WTC11 (cell line): ENCODE results near the gene TCAIM. TPM values are rescaled to one million over a fixed set of nuclear protein-coding genes. Genes with fewer than 3 reads are reported as not detected.
A peak's percentile ranks its signal among the peaks of the same experiment; 100 is the strongest.

Experiments used
- FOXK1 ChIP-seq: sonication (generic); formaldehyde crosslinking; IDR thresholded peaks from 2 replicates; pipeline ENCODE4 v1.8.0; 2022; ENCODE audit warnings: mild to moderate bottlenecking, moderate library complexity, missing genetic modification reagents
- GRHL2 ChIP-seq: fragments of 250-450 bp; sonication (Bioruptor Pico); IDR thresholded peaks from 2 replicates; pipeline ENCODE4 v1.8.0; 2022; ENCODE audit warnings: mild to moderate bottlenecking, moderate library complexity; ENCODE audit not compliant: insufficient replicate concordance, severe bottlenecking
- MXD4 ChIP-seq: fragments of 250-450 bp; sonication (Bioruptor Pico); IDR thresholded peaks from 2 replicates; pipeline ENCODE4 v1.8.0; 2021; ENCODE audit warnings: mild to moderate bottlenecking, moderate library complexity, borderline replicate concordance
- NFYB ChIP-seq: sonication (generic); formaldehyde crosslinking; conservative IDR thresholded peaks from 2 replicates; pipeline ENCODE4 v1.8.0; 2022; ENCODE audit warnings: low read depth, missing genetic modification reagents
- TEAD1 ChIP-seq: sonication (generic); formaldehyde crosslinking; IDR thresholded peaks from 2 replicates; pipeline ENCODE4 v1.8.0; 2022; ENCODE audit warnings: mild to moderate bottlenecking, missing genetic modification reagents
- ZNF121 ChIP-seq: sonication (generic); formaldehyde crosslinking; IDR thresholded peaks from 2 replicates; pipeline ENCODE4 v1.8.0; 2023; ENCODE audit warnings: missing genetic modification reagents
- total RNA-seq: library from RNA; stranded (reverse); gene quantifications from 3 replicates; pipeline ENCODE4 v1.2.3, GENCODE V29; 2021
- TF ChIP-seq, protein P1 (sequence below): sonication (generic); formaldehyde crosslinking; IDR thresholded peaks from 2 replicates; pipeline ENCODE4 v1.8.1; 2022; ENCODE audit warnings: low read depth, missing genetic modification reagents, borderline replicate concordance
- TF ChIP-seq, protein P2 (sequence below): sonication (generic); formaldehyde crosslinking; conservative IDR thresholded peaks from 2 replicates; pipeline ENCODE4 v1.8.1; 2022; ENCODE audit warnings: mild to moderate bottlenecking, missing genetic modification reagents
- TF ChIP-seq, protein P3 (sequence below): fragments of 250-450 bp; sonication (Bioruptor Pico); IDR thresholded peaks from 2 replicates; pipeline ENCODE4 v2.1.2; 2022; ENCODE audit warnings: mild to moderate bottlenecking, moderate library complexity
- TF ChIP-seq, protein P4 (sequence below): sonication (generic); formaldehyde crosslinking; IDR thresholded peaks from 2 replicates; pipeline ENCODE4 v1.8.1; 2022; ENCODE audit warnings: mild to moderate bottlenecking, missing genetic modification reagents, moderate library complexity, borderline replicate concordance
- TF ChIP-seq, protein P5 (sequence below): sonication (generic); formaldehyde crosslinking; conservative IDR thresholded peaks from 2 replicates; pipeline ENCODE4 v1.8.1; 2023; ENCODE audit warnings: mild to moderate bottlenecking, low read depth, missing genetic modification reagents, moderate library complexity
- TF ChIP-seq, protein P6 (sequence below): sonication (generic); formaldehyde crosslinking; IDR thresholded peaks from 2 replicates; pipeline ENCODE4 v1.8.1; 2023; ENCODE audit warnings: mild to moderate bottlenecking, missing genetic modification reagents, borderline replicate concordance
- TF ChIP-seq, protein P7 (sequence below): sonication (generic); formaldehyde crosslinking; IDR thresholded peaks from 2 replicates; pipeline ENCODE4 v1.8.0; 2023; ENCODE audit warnings: mild to moderate bottlenecking, missing genetic modification reagents
- TF ChIP-seq, protein P8 (sequence below): sonication (generic); formaldehyde crosslinking; IDR thresholded peaks from 2 replicates; pipeline ENCODE4 v1.8.1; 2023; ENCODE audit warnings: mild to moderate bottlenecking, missing genetic modification reagents, moderate library complexity
- TF ChIP-seq, protein P9 (sequence below): fragments of 250-450 bp; sonication (Bioruptor Pico); conservative IDR thresholded peaks from 2 replicates; pipeline ENCODE4 v1.9.0; 2021; ENCODE audit warnings: mild to moderate bottlenecking
- TF ChIP-seq, protein P10 (sequence below): sonication (generic); formaldehyde crosslinking; IDR thresholded peaks from 2 replicates; pipeline ENCODE4 v1.8.0; 2022; ENCODE audit warnings: mild to moderate bottlenecking, missing genetic modification reagents
- TF ChIP-seq, protein P11 (sequence below): sonication (generic); formaldehyde crosslinking; IDR thresholded peaks from 2 replicates; pipeline ENCODE4 v1.8.1; 2023; ENCODE audit warnings: mild to moderate bottlenecking, missing genetic modification reagents, moderate library complexity

The TCAIM gene
- total RNA-seq, 1 experiment from 2014 or later = 18.9 TPM

DNA sequence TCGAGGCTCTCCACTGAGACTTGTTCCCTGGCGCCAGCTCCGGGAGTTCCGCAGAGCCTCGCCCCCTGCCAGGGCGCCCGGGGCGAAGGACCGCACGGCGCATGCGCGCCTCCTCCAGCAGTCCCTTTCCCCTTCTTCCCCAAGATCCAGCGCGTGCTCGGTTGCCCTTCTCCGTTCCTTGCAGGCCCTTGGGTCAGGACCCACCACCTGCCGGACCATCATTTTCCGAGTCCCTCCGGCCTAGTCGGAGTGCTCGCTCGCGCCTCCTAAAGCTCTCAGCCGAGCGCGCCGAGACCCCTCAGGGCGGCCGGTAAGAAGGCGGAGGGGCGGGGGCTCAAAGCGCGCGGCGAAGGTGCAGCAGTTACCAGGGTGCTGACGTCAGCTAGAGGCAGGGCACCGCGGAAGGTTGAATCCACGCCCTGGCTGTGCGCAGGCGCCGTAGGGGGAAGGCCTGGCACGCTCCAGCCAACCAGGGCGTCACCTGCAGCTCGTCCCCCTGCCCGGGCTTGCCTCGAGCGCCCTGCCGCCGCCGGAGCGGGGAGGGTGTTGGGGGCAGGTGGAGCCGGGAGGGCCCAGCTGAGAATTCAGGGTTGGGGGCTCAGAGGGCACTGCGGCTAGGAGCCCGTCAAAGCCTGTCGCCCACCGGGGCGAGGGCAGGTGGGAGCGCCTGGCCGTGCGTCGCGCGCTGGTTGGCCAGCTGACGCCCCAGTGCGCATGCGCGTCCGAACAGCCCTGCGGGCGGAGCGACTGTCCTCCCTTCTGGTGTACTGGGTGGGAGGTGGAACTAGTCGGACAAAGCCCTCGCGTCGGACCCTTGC lies at the start of gene TCAIM (continued):
- TF ChIP-seq, protein P1, sequence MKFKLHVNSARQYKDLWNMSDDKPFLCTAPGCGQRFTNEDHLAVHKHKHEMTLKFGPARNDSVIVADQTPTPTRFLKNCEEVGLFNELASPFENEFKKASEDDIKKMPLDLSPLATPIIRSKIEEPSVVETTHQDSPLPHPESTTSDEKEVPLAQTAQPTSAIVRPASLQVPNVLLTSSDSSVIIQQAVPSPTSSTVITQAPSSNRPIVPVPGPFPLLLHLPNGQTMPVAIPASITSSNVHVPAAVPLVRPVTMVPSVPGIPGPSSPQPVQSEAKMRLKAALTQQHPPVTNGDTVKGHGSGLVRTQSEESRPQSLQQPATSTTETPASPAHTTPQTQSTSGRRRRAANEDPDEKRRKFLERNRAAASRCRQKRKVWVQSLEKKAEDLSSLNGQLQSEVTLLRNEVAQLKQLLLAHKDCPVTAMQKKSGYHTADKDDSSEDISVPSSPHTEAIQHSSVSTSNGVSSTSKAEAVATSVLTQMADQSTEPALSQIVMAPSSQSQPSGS (CRISPR knock-in tag) = no peak
- TF ChIP-seq, protein P2, sequence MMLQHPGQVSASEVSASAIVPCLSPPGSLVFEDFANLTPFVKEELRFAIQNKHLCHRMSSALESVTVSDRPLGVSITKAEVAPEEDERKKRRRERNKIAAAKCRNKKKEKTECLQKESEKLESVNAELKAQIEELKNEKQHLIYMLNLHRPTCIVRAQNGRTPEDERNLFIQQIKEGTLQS (CRISPR knock-in tag) = no peak
- TF ChIP-seq, protein P3, sequence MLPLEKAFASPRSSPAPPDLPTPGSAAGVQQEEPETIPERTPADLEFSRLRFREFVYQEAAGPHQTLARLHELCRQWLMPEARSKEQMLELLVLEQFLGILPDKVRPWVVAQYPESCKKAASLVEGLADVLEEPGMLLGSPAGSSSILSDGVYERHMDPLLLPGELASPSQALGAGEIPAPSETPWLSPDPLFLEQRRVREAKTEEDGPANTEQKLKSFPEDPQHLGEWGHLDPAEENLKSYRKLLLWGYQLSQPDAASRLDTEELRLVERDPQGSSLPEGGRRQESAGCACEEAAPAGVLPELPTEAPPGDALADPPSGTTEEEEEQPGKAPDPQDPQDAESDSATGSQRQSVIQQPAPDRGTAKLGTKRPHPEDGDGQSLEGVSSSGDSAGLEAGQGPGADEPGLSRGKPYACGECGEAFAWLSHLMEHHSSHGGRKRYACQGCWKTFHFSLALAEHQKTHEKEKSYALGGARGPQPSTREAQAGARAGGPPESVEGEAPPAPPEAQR (CRISPR knock-in tag) = no peak
- TF ChIP-seq, protein P4, sequence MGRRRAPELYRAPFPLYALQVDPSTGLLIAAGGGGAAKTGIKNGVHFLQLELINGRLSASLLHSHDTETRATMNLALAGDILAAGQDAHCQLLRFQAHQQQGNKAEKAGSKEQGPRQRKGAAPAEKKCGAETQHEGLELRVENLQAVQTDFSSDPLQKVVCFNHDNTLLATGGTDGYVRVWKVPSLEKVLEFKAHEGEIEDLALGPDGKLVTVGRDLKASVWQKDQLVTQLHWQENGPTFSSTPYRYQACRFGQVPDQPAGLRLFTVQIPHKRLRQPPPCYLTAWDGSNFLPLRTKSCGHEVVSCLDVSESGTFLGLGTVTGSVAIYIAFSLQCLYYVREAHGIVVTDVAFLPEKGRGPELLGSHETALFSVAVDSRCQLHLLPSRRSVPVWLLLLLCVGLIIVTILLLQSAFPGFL (CRISPR knock-in tag) = peak; percentile 94
- TF ChIP-seq, protein P5, sequence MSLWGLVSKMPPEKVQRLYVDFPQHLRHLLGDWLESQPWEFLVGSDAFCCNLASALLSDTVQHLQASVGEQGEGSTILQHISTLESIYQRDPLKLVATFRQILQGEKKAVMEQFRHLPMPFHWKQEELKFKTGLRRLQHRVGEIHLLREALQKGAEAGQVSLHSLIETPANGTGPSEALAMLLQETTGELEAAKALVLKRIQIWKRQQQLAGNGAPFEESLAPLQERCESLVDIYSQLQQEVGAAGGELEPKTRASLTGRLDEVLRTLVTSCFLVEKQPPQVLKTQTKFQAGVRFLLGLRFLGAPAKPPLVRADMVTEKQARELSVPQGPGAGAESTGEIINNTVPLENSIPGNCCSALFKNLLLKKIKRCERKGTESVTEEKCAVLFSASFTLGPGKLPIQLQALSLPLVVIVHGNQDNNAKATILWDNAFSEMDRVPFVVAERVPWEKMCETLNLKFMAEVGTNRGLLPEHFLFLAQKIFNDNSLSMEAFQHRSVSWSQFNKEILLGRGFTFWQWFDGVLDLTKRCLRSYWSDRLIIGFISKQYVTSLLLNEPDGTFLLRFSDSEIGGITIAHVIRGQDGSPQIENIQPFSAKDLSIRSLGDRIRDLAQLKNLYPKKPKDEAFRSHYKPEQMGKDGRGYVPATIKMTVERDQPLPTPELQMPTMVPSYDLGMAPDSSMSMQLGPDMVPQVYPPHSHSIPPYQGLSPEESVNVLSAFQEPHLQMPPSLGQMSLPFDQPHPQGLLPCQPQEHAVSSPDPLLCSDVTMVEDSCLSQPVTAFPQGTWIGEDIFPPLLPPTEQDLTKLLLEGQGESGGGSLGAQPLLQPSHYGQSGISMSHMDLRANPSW (CRISPR knock-in tag) = no peak
- peak; percentile 96 for TF ChIP-seq TEAD1 (CRISPR knock-in tag)
- TF ChIP-seq, protein P6, sequence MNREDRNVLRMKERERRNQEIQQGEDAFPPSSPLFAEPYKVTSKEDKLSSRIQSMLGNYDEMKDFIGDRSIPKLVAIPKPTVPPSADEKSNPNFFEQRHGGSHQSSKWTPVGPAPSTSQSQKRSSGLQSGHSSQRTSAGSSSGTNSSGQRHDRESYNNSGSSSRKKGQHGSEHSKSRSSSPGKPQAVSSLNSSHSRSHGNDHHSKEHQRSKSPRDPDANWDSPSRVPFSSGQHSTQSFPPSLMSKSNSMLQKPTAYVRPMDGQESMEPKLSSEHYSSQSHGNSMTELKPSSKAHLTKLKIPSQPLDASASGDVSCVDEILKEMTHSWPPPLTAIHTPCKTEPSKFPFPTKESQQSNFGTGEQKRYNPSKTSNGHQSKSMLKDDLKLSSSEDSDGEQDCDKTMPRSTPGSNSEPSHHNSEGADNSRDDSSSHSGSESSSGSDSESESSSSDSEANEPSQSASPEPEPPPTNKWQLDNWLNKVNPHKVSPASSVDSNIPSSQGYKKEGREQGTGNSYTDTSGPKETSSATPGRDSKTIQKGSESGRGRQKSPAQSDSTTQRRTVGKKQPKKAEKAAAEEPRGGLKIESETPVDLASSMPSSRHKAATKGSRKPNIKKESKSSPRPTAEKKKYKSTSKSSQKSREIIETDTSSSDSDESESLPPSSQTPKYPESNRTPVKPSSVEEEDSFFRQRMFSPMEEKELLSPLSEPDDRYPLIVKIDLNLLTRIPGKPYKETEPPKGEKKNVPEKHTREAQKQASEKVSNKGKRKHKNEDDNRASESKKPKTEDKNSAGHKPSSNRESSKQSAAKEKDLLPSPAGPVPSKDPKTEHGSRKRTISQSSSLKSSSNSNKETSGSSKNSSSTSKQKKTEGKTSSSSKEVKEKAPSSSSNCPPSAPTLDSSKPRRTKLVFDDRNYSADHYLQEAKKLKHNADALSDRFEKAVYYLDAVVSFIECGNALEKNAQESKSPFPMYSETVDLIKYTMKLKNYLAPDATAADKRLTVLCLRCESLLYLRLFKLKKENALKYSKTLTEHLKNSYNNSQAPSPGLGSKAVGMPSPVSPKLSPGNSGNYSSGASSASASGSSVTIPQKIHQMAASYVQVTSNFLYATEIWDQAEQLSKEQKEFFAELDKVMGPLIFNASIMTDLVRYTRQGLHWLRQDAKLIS = no peak; the same call in 1 of the 2 replicates
- TF ChIP-seq, protein P7, sequence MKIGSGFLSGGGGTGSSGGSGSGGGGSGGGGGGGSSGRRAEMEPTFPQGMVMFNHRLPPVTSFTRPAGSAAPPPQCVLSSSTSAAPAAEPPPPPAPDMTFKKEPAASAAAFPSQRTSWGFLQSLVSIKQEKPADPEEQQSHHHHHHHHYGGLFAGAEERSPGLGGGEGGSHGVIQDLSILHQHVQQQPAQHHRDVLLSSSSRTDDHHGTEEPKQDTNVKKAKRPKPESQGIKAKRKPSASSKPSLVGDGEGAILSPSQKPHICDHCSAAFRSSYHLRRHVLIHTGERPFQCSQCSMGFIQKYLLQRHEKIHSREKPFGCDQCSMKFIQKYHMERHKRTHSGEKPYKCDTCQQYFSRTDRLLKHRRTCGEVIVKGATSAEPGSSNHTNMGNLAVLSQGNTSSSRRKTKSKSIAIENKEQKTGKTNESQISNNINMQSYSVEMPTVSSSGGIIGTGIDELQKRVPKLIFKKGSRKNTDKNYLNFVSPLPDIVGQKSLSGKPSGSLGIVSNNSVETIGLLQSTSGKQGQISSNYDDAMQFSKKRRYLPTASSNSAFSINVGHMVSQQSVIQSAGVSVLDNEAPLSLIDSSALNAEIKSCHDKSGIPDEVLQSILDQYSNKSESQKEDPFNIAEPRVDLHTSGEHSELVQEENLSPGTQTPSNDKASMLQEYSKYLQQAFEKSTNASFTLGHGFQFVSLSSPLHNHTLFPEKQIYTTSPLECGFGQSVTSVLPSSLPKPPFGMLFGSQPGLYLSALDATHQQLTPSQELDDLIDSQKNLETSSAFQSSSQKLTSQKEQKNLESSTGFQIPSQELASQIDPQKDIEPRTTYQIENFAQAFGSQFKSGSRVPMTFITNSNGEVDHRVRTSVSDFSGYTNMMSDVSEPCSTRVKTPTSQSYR (CRISPR knock-in tag) = peak; percentile 51
- TF ChIP-seq, protein P8, sequence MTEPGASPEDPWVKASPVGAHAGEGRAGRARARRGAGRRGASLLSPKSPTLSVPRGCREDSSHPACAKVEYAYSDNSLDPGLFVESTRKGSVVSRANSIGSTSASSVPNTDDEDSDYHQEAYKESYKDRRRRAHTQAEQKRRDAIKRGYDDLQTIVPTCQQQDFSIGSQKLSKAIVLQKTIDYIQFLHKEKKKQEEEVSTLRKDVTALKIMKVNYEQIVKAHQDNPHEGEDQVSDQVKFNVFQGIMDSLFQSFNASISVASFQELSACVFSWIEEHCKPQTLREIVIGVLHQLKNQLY (CRISPR knock-in tag) = no peak
- TF ChIP-seq, protein P9, sequence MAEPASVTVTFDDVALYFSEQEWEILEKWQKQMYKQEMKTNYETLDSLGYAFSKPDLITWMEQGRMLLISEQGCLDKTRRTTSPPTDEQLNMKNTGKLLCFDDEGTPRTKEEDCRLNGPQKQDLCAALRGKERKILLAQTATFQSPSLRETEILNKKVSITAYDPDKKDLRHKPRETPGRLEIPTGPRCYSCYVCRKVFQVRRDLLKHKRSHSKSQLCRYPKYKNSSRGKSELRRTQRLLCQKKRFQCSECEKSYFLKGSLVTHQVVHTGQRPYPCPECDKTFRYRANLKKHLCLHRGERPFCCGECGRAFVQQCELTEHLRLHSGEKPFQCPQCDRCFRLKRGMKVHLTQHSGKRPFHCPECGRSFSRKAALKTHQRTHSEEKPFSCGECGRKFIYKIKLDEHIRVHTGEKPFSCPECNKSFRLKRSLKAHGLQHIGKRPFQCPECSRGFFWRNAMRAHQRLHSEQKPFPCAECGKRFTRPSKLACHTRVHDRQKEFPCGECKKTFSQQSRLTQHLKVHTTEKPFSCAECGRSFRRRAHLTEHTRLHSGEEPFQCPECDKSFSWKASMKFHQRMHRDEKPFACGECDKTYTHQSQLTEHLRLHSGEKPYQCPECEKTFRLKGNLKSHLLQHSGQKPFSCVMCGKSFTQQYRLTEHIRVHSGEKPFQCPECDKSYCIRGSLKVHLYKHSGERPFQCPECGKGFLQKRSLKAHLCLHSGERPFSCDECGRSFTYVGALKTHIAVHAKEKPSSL (CRISPR knock-in tag) = no peak
- TF ChIP-seq ZNF121 (CRISPR knock-in tag) = no peak; the same call in 1 of the 2 replicates
- TF ChIP-seq, protein P10, sequence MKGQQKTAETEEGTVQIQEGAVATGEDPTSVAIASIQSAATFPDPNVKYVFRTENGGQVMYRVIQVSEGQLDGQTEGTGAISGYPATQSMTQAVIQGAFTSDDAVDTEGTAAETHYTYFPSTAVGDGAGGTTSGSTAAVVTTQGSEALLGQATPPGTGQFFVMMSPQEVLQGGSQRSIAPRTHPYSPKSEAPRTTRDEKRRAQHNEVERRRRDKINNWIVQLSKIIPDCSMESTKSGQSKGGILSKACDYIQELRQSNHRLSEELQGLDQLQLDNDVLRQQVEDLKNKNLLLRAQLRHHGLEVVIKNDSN = peak; percentile 75
- no peak for TF ChIP-seq GRHL2 (CRISPR knock-in tag)
- TF ChIP-seq NFYB (CRISPR knock-in tag) = peak; percentile 62
- TF ChIP-seq FOXK1 (CRISPR knock-in tag) = peak; percentile 76; the same call in 1 of the 2 replicates
- TF ChIP-seq, protein P11, sequence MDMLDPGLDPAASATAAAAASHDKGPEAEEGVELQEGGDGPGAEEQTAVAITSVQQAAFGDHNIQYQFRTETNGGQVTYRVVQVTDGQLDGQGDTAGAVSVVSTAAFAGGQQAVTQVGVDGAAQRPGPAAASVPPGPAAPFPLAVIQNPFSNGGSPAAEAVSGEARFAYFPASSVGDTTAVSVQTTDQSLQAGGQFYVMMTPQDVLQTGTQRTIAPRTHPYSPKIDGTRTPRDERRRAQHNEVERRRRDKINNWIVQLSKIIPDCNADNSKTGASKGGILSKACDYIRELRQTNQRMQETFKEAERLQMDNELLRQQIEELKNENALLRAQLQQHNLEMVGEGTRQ (CRISPR knock-in tag) = peak; percentile 64
- no peak for TF ChIP-seq MXD4 (CRISPR knock-in tag)
